GM21515 (cell line): ENCODE data around the gene ILDR1.
"Not testable (repeated sequence)": the region's sequence is repeated elsewhere in the genome, so short reads cannot be mapped to it uniquely, and the experiment has no call there.

Source experiments
- ATAC-seq: cut with Tn5 transposase; IDR thresholded peaks from one replicate; pipeline ENCODE4 v1.9.1; 2021; ENCODE audit not compliant: unreplicated experiment

The ILDR1 gene

GRCh38 chr3:121956363-121956762 is 65.7 kb downstream of the ILDR1 start:
- no peak for ATAC-seq

- no peak for ATAC-seq
Observed at GRCh38 chr3:121951291-121951919, 70.6 kb downstream of the ILDR1 start.

- ATAC-seq = no peak
Observed at GRCh38 chr3:121948641-121949040, 73.4 kb downstream of the ILDR1 start.

GRCh38 chr3:121943431-121943830 is 78.6 kb downstream of the ILDR1 start:
- no peak for ATAC-seq

- no peak for ATAC-seq
Observed at GRCh38 chr3:121942116-121942786, 79.8 kb downstream of the ILDR1 start.

- no peak for ATAC-seq
Observed at GRCh38 chr3:121941592-121941991, 80.5 kb downstream of the ILDR1 start.

GRCh38 chr3:121938141-121938855 is 83.7 kb downstream of the ILDR1 start:
- not testable (repeated sequence) for ATAC-seq
